GM06990 (cell line): ENCODE measurements around the gene CNTN1.

ENCODE experiments used
- DNase-seq: peaks from one replicate; pipeline ENCODE4 v3.0.0-alpha.2; 2011; ENCODE audit not compliant: insufficient read length; ENCODE audit errors: extremely low read depth
- H3K27me3 ChIP-seq: replicated peaks from 2 replicates; pipeline ENCODE4 v1.6.0; 2011; ENCODE audit warnings: low read length; ENCODE audit not compliant: control insufficient read depth, insufficient read depth
- H3K36me3 ChIP-seq: 2 replicates; pipeline ENCODE4 v1.5.1; 2011; ENCODE audit warnings: low read length; ENCODE audit not compliant: control insufficient read depth, insufficient read depth
- H3K4me3 ChIP-seq: replicated peaks from 2 replicates; pipeline ENCODE4 v1.5.1; 2011; ENCODE audit warnings: low read depth, mild to moderate bottlenecking, control low read depth, low read length
- CTCF ChIP-seq: IDR thresholded peaks from 2 replicates; pipeline ENCODE4 v1.5.1; 2011; ENCODE audit warnings: low read length, control low read depth, mild to moderate bottlenecking, inconsistent platforms; ENCODE audit not compliant: insufficient read depth, poor library complexity, severe bottlenecking

Gene CNTN1

DNA sequence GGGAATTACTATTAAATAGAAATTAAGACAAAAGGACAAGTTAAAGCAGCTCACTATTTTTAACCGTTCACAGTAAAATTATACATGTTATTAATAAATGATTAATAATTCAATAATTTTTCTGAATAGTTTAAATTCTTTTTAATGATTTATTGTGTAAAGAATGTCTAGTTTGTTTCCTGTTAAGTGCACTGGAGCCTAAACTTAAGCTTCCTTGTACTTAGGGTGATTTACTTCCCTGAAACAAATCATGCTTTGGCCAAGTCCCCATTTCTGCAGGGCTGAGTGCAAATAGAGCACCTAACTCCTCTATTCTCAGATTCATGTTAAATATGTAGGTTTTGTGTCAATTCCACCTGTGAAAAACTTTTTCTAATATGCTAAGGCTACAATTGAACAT lies 307.0 kb downstream of the CNTN1 start:
- no peaks in the 10 kb centered on the region for H3K36me3 ChIP-seq
- no peak overlapping the region for H3K4me3 ChIP-seq
- no peak for DNase-seq
- no peaks in the 10 kb centered on the region for H3K27me3 ChIP-seq
- no peak for TF ChIP-seq CTCF

- TF ChIP-seq CTCF: no peak
- Histone ChIP-seq H3K27me3 (no peaks in the 10 kb centered on the region), H3K4me3 (no peak overlapping the region), H3K36me3 (no peaks in the 10 kb centered on the region)
- DNase-seq: no peak
Measured at GRCh38 chr12:41008472-41008871, 316.2 kb downstream of the CNTN1 start.

GRCh38 chr12:41011939-41012338 lies 319.7 kb downstream of the CNTN1 start:
- no peak for DNase-seq
- Histone ChIP-seq H3K36me3 (no peaks in the 10 kb centered on the region), H3K4me3 (no peak overlapping the region), H3K27me3 (no peaks in the 10 kb centered on the region)
- no peak for TF ChIP-seq CTCF

DNA sequence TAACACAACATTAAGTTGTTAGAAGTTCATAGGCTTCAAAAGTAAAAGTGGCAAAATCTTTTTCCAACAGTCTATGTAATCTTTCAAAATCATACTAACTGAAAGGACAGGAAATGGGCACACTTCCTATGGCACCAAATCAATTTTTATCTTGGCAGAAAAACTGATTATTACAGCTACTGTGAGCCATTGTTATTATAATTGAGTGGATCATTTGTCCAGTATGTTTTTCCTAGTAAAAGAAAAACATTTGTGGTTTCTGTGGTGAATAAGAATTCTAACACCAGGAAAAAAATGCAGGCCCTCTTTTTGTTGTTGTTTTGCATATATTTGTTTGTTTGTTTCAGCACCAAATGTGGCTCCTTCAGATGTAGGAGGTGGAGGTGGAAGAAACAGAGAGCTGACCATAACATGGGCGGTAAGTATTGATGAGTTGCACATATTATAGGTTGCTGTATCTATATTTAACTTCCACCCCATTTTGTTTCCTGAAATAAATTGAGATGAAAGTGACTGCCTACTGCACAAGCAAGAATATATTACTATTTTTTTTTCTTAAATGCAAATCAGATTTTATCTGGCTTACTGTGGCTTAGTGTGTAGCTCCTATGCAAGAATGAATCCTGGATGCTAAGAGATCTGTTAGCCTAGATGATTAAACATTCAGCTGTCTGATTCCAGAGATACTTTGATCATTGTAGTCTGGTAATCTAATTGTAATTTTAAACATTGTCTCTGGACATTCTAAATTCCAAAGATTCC lies 321.8 kb downstream of the CNTN1 start:
- no peak for TF ChIP-seq CTCF
- no peak overlapping the region for H3K4me3 ChIP-seq
- DNase-seq: no peak

GRCh38 chr12:41014643-41015020 lies 322.4 kb downstream of the CNTN1 start:
- no peaks in the 10 kb centered on the region for H3K27me3 ChIP-seq
- TF ChIP-seq CTCF: no peak
- no peaks in the 10 kb centered on the region for H3K36me3 ChIP-seq
- no peak overlapping the region for H3K4me3 ChIP-seq
- no peak for DNase-seq

More for the DNA sequence above, 321.8 kb downstream of the CNTN1 start:
- H3K36me3 ChIP-seq: no peaks in the 10 kb centered on the region
- H3K27me3 ChIP-seq: no peaks in the 10 kb centered on the region

GRCh38 chr12:41018010-41018409 lies 325.8 kb downstream of the CNTN1 start:
- TF ChIP-seq CTCF: no peak
- H3K27me3 ChIP-seq: no peaks in the 10 kb centered on the region
- no peak for DNase-seq
- no peak overlapping the region for H3K4me3 ChIP-seq
- no peaks in the 10 kb centered on the region for H3K36me3 ChIP-seq
